Keratinocyte (primary cell): ENCODE results near the gene PLCL2.

Source experiments
- CTCF ChIP-seq, 3 experiments: IDR thresholded peaks in 1 of 3; conservative IDR thresholded peaks in 1 of 3; optimal IDR thresholded peaks in 1 of 3; 2 replicates in 2 of 3; 3 replicates in 1 of 3; pipeline versions ENCODE3 to v1.5.1; 2011; ENCODE audit warnings: low read length in 3 of 3, mild to moderate bottlenecking in 3 of 3, moderate library complexity in 2 of 3, control low read depth in 1 of 3, inconsistent platforms in 1 of 3; ENCODE audit not compliant: insufficient read depth in 2 of 3; ENCODE audit errors: extremely low read depth in 1 of 3
- EZH2 ChIP-seq: IDR thresholded peaks from one replicate; pipeline ENCODE4 v1.6.1; 2012; ENCODE audit warnings: inconsistent platforms, mild to moderate bottlenecking, low read length, moderate library complexity

GRCh38 chr3:16975083-16975482 lies 90.3 kb downstream of the PLCL2 start:
- TF ChIP-seq CTCF (optimal IDR thresholded peaks at IDR 0.05 in 1 of 3, IDR thresholded peaks at IDR 0.05 in 1 of 3, conservative IDR thresholded peaks at IDR 0.05 in 1 of 3; ENCODE audit: extremely low read depth in 1 of 3, insufficient read depth in 2 of 3, low read length in 3 of 3) (no peak), EZH2 (no peak)
